NCI-H2107 treated with DMSO at 0.1 percent for 48 hours (cell line): ENCODE measurements around the gene MXRA7.
"Not testable (repeated sequence)": the region's sequence is repeated elsewhere in the genome, so short reads cannot be mapped to it uniquely, and the experiment has no call there.

ENCODE experiments used
- DNase-seq: peaks from one replicate; lab custom pipeline; 2025; ENCODE audit not compliant: unreplicated experiment; lab: John Stamatoyannopoulos, UW

Gene MXRA7

GRCh38 chr17:76716146-76716838, 5.5 kb upstream of the MXRA7 start:
- DNase-seq = no peak

- no peak for DNase-seq
Measured at GRCh38 chr17:76715496-76715830, 4.7 kb upstream of the MXRA7 start.

DNA sequence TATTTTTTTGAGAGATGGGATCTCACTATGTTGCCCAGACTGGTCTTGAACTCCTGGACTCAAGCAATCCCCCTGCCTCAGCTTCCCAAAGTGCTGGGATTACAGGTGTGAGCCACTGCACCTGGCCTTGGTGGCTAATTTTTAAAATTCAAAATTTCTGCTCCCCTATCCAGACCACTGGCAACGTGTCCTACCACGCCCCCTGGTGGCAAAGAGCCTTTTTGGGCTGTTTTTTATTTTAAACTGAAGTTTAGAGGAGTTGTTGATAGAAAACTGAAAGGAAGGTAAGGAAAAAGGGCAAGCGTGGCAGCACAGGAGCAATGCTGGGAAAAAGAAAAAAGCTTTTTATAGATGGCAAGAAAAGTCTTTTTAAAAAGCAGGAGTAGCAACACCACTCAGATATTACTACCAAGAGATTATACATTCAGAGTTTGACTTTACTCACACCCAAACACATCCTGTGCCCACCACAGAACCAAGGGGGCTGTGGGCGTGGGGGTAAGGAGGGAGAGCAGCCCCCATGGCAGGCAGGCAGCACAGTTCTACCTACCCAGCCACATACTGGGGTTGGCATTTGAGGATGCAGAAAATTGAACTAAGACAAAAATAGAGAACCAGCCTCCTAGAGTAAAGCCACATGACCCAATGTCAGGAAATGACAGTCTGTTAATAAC, 4.2 kb upstream of the MXRA7 start:
- DNase-seq = peak; percentile 15

DNA sequence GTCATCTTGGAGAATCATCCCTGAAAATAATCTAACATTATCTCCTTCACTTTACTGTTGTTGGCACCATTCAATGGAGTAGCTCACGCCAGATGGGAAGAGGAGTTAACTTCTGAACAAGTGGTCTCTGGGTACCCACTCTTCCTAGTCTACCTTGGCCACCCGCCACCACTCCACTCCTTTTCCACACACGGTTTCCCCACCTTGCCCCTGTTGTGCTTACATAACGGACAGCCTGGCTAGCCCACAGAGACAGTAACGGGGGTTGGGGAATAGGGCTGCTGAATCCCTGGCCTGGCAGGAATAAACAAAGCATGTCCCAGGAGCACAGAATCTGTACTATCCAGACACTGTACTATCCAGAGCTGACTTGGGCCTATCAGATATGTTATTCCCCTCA, 3.6 kb upstream of the MXRA7 start:
- DNase-seq = no peak

DNA sequence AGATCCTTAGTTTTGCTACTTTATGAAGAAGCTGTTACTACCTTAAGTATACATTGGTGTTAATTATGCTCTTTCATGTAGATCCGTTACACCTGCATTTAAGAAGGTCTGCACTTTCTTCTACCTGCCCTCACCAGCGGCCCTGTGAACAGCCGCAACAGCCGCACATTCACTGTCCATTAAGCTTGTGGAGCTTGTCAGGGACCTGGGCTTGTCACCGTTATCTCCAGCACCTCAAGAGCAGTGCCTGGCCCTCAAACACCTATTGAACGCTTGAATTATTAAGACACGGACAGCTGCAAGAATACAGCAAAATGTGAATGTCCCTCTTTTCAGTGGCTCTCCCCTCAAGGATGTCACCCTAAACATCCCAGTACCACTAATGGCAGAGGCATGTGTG, 3.0 kb upstream of the MXRA7 start:
- no peak for DNase-seq

GRCh38 chr17:76712321-76712720, 1.6 kb upstream of the MXRA7 start:
- not testable (repeated sequence) for DNase-seq

GRCh38 chr17:76709951-76710862, 558 bp downstream of the MXRA7 start:
- not testable (repeated sequence) for DNase-seq

- peak; percentile 24 for DNase-seq
Measured at GRCh38 chr17:76709077-76709950, 1.5 kb downstream of the MXRA7 start.

DNA sequence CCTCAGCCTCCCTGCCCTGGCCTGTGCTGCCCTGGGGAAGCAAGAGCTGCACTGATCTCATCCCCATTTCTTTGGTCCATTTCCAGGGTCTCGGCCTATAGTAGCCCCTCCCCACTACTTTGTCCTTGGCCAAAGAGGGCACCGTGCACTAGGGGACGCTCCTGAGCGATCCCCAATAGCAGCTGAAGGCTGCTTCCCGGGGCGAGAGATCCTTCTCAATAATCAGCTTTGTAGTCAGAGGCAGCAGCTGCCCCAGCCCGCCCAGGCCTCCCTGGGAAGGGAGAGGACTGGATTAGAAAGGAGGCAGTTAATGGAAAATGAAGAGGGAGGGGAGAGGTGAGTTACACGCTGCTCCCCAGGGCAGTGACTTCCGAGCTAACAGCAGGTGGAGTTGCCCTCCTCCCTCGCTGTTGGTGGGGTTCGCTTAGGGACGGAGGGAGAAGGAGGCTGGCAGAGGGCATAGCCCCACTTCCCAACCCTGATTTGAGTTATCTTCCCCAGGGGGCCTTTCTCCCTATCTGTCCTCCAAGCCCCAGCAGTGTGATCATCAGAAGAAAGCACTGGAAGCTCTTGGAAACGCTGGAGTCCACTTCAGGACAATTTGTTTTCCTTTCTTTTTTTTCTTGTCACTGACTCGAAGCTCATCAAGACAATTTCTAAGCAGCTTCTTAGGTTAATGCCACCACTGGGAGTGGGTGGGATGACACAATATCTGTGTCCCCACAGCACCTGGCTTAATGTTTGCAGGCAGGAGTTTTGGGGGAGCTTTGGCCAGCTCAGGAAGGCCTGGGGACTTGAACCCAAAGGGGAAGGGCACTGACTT, 2.6 kb downstream of the MXRA7 start:
- DNase-seq = peak; percentile 62

DNA sequence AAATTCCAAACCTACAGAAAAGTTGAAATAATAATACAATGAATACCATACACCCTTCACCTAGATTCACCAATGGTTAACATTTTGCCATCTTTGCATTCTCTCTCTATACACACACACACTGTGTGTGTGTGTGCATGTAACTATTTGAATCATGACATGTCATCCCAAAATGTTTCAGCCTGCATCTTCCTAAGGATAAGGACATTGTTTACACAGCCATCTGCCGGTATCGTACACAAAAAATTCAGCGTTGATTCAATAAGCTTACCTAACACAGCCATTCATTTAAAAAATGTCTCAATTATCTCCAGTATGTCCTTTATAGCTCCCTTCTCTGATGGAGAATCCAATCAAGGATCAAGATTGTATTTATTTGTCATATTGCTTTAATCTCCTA, 3.9 kb downstream of the MXRA7 start:
- no peak for DNase-seq

DNA sequence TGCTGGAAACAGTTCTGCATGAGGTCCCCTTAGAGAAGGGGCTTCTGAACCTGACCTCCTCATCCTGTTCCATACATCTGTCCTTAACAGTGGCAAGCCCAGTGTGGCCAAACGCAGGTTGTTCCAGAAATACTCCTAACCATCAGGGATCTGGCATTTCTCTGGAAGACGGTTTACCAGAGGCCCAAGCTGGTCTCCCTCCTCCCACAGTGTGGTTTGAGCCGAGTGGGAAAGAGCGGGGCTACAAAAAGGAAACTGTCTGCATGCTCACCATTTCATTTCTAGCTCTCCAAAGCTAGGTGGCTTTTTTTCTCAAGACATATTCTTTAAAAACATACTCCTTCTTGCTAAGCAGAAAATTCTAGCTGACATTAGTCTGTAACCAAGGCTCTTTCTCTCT, 6.0 kb downstream of the MXRA7 start:
- no peak for DNase-seq

GRCh38 chr17:76702941-76703637, 7.7 kb downstream of the MXRA7 start:
- no peak for DNase-seq

DNA sequence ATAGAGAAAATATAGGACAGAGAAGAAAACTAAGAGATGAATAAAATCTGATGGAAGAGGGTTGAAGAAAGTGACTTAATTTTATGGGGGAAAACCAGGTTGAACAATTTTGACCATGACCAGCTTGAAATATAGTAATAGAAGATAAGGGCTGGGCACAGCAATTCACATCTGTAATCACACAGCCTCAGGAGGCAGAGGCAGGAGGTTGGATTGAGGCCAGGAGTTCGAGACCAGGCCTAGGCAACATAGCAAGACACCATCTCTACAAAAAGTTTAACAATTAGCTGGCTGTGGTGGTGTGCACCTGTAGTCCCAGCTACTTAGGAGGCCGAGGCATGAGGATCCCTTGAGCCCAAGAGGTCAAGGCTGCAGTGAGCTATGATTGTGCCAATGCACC, 8.7 kb downstream of the MXRA7 start:
- no peak for DNase-seq

GRCh38 chr17:76701471-76701967, 9.2 kb downstream of the MXRA7 start:
- DNase-seq = no peak

DNA sequence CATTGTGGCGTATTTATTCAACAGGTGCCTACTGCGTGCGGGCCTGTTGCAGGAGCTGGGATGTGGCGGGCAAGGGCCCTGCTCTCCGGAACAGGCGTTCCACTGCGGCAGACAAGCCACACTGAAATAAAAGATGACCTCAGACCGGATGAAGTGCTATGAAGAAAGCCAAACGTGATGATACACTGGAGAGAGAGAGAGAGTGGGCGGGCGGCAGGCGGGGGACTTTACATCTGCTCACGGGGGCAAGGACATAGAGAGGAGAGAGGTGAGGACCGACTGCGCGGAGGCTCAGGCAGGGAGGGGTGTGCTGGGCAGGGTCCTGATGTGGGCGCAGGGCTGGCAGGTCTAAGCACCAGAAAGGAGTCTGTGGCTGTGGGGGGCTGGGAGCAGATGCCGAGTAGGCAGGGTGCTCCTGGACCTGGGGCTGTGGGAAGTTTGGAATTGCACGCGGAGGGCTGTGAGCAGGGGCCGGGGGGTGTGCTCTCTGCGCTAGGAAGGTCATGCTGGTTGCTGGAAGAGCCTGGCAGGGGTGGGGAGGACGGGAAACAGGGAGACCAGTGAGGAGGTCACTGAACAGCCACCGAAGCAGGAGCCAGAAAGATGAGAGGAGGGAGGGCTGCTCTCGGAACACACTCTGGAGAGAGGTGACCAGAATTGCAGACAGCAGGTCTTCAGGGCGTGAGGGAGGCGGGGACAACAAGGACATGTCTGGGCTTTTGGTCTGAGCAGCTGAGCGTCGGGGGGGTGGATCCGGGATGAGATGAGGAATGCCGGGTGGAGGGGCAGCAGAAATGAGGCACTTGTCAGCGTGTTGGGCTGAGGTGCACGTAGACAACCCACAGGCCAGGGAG, 9.9 kb downstream of the MXRA7 start:
- DNase-seq = peak; percentile 95

- DNase-seq = peak; percentile 95
Measured at GRCh38 chr17:76700270-76700616, 10.5 kb downstream of the MXRA7 start.

GRCh38 chr17:76698466-76698977, 12.2 kb downstream of the MXRA7 start:
- not testable (repeated sequence) for DNase-seq
